Measurements from ENCODE around the gene INA.
A peak's percentile ranks its signal among the peaks of the same experiment; 100 is the strongest.
"Not testable (repeated sequence)": the region's sequence is repeated elsewhere in the genome, so short reads cannot be mapped to it uniquely, and the experiment has no call there.

Gene INA

DNA sequence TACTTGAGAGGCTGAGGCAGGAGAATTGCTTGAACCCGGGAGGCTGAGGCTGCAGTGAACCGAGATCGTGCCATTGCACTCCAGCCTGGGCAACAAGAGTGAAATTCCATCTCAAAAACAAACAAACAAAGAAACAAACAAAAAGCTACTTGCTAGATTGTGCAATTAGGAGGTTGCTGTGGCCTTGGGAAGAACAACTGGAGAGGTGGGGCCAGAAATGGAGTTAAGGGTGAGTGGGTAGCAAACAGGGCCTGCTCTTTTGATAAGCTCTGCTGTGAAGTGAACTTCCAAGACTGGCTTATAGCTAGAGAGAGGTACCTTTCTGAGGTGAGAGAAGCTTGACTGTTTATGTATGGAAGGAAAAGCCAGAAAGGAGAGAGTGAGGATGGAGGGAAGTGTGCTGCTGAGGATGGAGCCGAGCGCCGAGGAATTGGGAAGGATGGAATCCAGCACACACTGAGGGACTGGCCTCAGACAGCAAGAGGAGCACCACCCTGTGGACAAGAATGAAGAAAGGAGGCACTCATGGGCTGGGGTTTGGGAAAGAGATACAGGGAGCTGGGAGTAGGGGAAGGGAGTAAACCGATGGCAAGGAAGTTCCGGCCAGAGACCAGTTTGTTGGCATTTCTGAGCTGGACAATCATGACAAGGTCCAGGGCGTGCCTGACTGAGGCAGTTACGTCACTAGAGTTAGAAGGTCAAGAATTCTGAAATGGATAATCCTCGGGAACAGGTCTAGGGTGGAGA, 38.3 kb upstream of the INA start:
- H3K9me2 ChIP-seq (replicated peaks; ENCODE audit: control insufficient read depth, low read length), result no peaks in the 10 kb centered on the region
- H3K27ac ChIP-seq (ENCODE audit: low read depth, low read length), result no peak overlapping the region
- no peaks in the 10 kb centered on the region for H3K79me2 ChIP-seq (ENCODE audit: control insufficient read depth, low read length)
- no peaks in the 10 kb centered on the region for H3K27me3 ChIP-seq (ENCODE audit: control insufficient read depth, low read length)
- H3K36me3 ChIP-seq (ENCODE audit: control insufficient read depth, low read length), result no peaks in the 10 kb centered on the region
- H3K4me1 ChIP-seq (ENCODE audit: control insufficient read depth, low read length), result peaks cover 22% of the 10 kb centered on the region
- no peak overlapping the region for H3K4me2 ChIP-seq (ENCODE audit: low read length)
- H3K4me3 ChIP-seq (ENCODE audit: low read length), result no peak overlapping the region
- H4K20me1 ChIP-seq (ENCODE audit: control insufficient read depth, insufficient read depth, low read depth, low read length), result no peaks in the 10 kb centered on the region
- no peaks in the 10 kb centered on the region; the same call in 1 of the 2 replicates for H3F3A ChIP-seq (ENCODE audit: control insufficient read depth, insufficient read depth)
- H3K9me3 ChIP-seq (ENCODE audit: control insufficient read depth, insufficient read depth, low read length), result no peaks in the 10 kb centered on the region
- TF ChIP-seq, protein P1, sequence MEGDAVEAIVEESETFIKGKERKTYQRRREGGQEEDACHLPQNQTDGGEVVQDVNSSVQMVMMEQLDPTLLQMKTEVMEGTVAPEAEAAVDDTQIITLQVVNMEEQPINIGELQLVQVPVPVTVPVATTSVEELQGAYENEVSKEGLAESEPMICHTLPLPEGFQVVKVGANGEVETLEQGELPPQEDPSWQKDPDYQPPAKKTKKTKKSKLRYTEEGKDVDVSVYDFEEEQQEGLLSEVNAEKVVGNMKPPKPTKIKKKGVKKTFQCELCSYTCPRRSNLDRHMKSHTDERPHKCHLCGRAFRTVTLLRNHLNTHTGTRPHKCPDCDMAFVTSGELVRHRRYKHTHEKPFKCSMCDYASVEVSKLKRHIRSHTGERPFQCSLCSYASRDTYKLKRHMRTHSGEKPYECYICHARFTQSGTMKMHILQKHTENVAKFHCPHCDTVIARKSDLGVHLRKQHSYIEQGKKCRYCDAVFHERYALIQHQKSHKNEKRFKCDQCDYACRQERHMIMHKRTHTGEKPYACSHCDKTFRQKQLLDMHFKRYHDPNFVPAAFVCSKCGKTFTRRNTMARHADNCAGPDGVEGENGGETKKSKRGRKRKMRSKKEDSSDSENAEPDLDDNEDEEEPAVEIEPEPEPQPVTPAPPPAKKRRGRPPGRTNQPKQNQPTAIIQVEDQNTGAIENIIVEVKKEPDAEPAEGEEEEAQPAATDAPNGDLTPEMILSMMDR (IDR thresholded peaks at IDR 0.05; ENCODE audit: low read depth, low read length, poor library complexity, severe bottlenecking), result no peak
- TF ChIP-seq EZH2phosphoT487 (IDR thresholded peaks at IDR 0.05; ENCODE audit: borderline replicate concordance, low read length), result no peak

DNA sequence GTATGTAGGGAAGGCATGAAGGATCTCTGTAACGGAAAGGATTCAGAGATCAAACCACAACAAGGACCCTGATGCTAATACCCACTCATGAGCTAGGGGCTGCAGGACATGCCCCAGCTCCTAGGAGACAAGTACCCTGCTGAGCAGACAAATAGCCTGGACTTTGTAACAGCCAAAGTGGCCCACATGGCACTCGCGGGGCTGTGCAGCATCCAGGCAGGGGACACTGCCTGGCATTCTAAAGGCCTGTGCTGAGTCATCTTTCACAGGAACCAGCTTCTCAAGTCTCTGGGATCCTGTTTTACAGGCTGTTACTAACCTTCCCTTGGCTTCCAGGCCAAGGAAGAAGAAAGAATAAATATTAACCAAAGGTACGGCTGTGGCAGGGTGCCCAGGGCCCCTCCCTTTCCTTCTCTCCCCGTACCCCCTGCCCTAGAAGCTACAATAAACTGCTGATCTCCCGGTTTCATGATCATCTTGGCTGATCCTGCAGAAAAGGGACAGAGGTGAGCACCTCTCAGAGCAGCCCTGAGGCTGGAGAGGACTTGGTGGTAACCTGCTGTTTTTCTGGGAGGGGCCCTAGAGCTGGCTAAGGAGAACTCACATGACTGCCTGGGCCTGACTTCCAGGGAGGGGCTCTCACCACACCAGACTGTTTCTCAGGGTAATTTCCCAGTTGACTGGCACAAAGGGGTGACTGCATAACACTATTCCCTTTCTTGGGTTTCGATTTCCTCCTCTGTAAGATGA, 35.5 kb upstream of the INA start:
- no peaks in the 10 kb centered on the region for H3K9me3 ChIP-seq (ENCODE audit: control insufficient read depth, insufficient read depth, low read length)
- H3K27ac ChIP-seq (ENCODE audit: low read depth, low read length), result no peak overlapping the region
- no peaks in the 10 kb centered on the region for H4K20me1 ChIP-seq (ENCODE audit: control insufficient read depth, insufficient read depth, low read depth, low read length)
- no peaks in the 10 kb centered on the region for H3F3A ChIP-seq (ENCODE audit: control insufficient read depth, insufficient read depth)
- H3K4me3 ChIP-seq (ENCODE audit: low read length), result no peak overlapping the region
- TF ChIP-seq EZH2phosphoT487 (IDR thresholded peaks at IDR 0.05; ENCODE audit: borderline replicate concordance, low read length), result no peak
- TF ChIP-seq, protein P1 (IDR thresholded peaks at IDR 0.05; ENCODE audit: low read depth, low read length, poor library complexity, severe bottlenecking), result no peak
- H3K79me2 ChIP-seq (ENCODE audit: control insufficient read depth, low read length), result no peaks in the 10 kb centered on the region
- H3K4me2 ChIP-seq (ENCODE audit: low read length), result no peak overlapping the region
- H3K9me2 ChIP-seq (replicated peaks; ENCODE audit: control insufficient read depth, low read length), result no peaks in the 10 kb centered on the region
- no peaks in the 10 kb centered on the region for H3K36me3 ChIP-seq (ENCODE audit: control insufficient read depth, low read length)
- H3K27me3 ChIP-seq (ENCODE audit: control insufficient read depth, low read length), result no peaks in the 10 kb centered on the region
- peaks cover 8% of the 10 kb centered on the region for H3K4me1 ChIP-seq (ENCODE audit: control insufficient read depth, low read length)

DNA sequence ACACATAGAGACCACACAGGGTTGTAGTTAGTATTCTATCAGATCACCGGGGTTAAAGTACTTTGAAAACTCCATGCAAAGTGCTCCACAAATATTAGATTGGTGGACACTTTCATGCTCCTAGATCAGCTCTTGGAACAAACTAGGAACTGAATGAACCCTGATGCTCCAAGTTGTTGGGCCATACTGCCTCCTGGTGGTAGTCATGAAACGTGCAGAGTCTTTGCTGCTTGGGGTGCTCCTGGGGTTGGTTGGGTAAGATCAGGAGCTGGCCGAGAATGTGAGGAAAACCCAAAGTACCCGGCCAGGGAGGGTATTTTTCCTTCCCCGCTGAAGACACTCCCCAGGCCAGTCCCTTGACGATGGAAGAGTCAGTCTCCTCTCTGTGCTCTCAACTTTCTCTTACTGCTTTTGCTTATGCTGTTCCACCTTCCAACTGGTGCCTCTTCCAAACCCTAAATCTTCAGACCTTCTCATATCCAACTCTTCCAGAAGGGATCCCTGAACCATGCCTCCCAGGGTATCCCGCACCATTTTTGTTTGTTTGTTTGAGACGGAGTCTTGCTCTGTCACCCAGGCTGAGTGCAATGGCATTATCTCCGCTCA, 32.2 kb upstream of the INA start:
- H3K9me3 ChIP-seq (ENCODE audit: control insufficient read depth, insufficient read depth, low read length), result no peaks in the 10 kb centered on the region
- H4K20me1 ChIP-seq (ENCODE audit: control insufficient read depth, insufficient read depth, low read depth, low read length), result no peaks in the 10 kb centered on the region
- no peak overlapping the region for H3K4me2 ChIP-seq (ENCODE audit: low read length)
- no peaks in the 10 kb centered on the region for H3K79me2 ChIP-seq (ENCODE audit: control insufficient read depth, low read length)
- TF ChIP-seq, protein P1 (IDR thresholded peaks at IDR 0.05; ENCODE audit: low read depth, low read length, poor library complexity, severe bottlenecking), result peak; percentile 95
- TF ChIP-seq EZH2phosphoT487 (IDR thresholded peaks at IDR 0.05; ENCODE audit: borderline replicate concordance, low read length), result no peak
- H3K4me3 ChIP-seq (ENCODE audit: low read length), result no peak overlapping the region
- no peaks in the 10 kb centered on the region for H3K36me3 ChIP-seq (ENCODE audit: control insufficient read depth, low read length)
- peaks cover 8% of the 10 kb centered on the region for H3K4me1 ChIP-seq (ENCODE audit: control insufficient read depth, low read length)
- no peaks in the 10 kb centered on the region for H3K27me3 ChIP-seq (ENCODE audit: control insufficient read depth, low read length)
- no peak overlapping the region for H3K27ac ChIP-seq (ENCODE audit: low read depth, low read length)
- H3F3A ChIP-seq (ENCODE audit: control insufficient read depth, insufficient read depth), result no peaks in the 10 kb centered on the region
- H3K9me2 ChIP-seq (replicated peaks; ENCODE audit: control insufficient read depth, low read length), result no peaks in the 10 kb centered on the region

DNA sequence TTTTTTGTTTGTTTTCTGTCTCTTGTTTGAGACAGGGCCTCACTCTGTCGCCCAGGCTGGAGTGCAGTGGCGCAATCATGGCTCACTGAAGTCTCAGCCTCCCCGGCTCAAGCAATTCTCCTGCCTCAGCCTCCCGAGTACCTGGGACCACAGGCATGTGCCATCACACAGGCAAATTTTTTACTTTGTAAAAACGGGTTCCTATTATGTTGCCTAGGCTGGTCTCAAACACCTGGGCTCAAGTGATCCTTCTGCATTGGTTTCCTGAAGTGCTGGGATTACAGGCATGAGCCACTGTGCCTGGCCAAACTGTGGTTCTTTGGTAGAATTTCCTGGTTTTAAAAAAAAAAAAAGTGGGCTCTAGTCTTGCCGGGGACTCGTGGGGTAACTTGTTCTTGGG, 31.4 kb upstream of the INA start, which contains the start of gene RPEL1:
RPEL1 (plus strand) TSS at position 301 of the 400 bp plus-strand sequence. CDS start 110 bp downstream, outside the sequence.
- not testable (repeated sequence) for H4K20me1 ChIP-seq (ENCODE audit: control insufficient read depth, insufficient read depth, low read depth, low read length); H3K9me3 ChIP-seq (ENCODE audit: control insufficient read depth, insufficient read depth, low read length); H3K27me3 ChIP-seq (ENCODE audit: control insufficient read depth, low read length); H3K79me2 ChIP-seq (ENCODE audit: control insufficient read depth, low read length); H3K4me2 ChIP-seq (ENCODE audit: low read length); H3K36me3 ChIP-seq (ENCODE audit: control insufficient read depth, low read length); H3K9me2 ChIP-seq (replicated peaks; ENCODE audit: control insufficient read depth, low read length); H3K27ac ChIP-seq (ENCODE audit: low read depth, low read length); H3K4me1 ChIP-seq (ENCODE audit: control insufficient read depth, low read length); H3K4me3 ChIP-seq (ENCODE audit: low read length); H3F3A ChIP-seq (ENCODE audit: control insufficient read depth, insufficient read depth)

All from DOHH2 (cell line).